GM13976 (cell line): ENCODE measurements around the gene ATP8B1.
"Not testable (repeated sequence)": the region's sequence is repeated elsewhere in the genome, so short reads cannot be mapped to it uniquely, and the experiment has no call there.

Source experiments
- DNase-seq: peaks from one replicate; pipeline ENCODE4 v3.0.0; 2012; ENCODE audit warnings: low spot score
- CTCF ChIP-seq: IDR thresholded peaks from 2 replicates; pipeline ENCODE4 v1.5.1; 2012; ENCODE audit warnings: borderline replicate concordance, mild to moderate bottlenecking; ENCODE audit not compliant: insufficient read depth; ENCODE audit errors: extremely low read depth, missing control alignments, control extremely low read depth
- in situ Hi-C: fragments of 300-500 bp; cut with MboI; formaldehyde crosslinking; loops from one replicate; pipeline ENCODE4 v1.12.0; 2022; ENCODE audit warnings: low sequenced_read_pairs, mixed read lengths, inconsistent platforms; ENCODE audit not compliant: unreplicated experiment

ATP8B1 gene

DNA sequence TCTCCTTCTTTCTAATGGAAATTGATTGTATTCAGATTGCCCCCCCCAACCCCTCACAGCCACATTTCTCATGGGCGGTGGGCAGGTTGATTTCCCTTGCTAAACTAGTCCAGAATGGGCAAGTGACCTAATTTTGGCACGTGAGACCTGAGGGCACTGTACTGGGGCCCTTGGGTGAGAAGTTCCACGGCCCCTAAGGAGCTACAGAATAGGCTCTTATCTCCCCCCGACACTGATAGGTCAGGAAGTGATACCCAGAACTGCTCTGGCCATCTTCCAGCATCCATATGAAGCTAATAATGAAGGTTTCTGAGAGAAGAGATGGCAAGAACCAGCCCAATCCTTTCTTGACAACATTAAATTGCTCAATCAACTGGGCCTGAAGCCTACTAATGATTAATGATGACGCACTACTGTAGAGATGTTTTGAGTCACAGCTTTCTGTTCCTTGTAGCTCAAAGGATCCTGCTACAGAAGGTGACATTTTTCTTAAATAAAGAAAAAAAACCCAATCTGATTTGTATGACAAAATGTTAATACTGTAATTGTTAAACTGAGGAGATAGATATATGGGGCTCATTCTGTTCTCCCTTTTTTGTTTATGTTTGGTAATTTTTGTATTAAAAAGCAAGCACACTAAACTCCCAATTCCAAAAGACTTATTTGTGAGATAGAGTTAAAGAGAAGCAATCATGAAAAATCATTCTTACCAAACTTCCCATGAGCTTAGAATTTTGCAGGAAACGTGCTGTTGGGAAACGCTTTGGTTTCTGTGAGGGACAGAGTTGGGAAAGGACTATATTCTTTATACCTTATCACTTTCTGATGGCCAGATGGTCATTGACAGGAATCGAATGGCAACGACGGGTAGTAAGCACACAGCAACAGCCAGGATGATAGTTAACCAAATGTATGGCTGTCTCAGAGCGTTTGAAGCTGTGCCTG lies 153.3 kb downstream of the ATP8B1 start:
- in situ Hi-C loops: loop anchor here (25.0 kb wide), 2 partner anchors 212 to 462 kb away; no protein-coding TSS in a partner anchor
- no peak for TF ChIP-seq CTCF
- DNase-seq: peak; percentile 39

DNA sequence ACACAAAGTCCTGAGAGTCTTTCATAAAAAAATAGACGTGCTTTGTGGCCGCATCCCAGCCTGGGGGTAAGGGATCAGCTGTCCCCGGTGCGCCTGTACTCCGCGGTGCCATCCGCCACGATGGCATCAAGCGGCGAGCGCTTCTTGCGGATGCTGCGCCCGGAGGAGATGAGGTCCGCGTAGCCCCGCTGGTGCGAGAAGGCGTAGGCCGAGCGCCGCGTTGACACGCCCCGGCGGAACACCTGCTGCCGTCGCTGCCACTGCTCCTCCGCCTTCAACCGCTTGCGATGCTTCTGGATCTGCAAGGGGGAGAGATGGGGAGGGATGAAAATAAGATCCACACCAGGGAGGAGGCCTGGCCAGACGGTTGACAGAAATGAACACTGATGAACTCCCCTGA lies 154.7 kb downstream of the ATP8B1 start:
- TF ChIP-seq CTCF: no peak
- in situ Hi-C loops: loop anchor here (25.0 kb wide), 2 partner anchors 214 to 464 kb away; no protein-coding TSS in a partner anchor
- no peak for DNase-seq

DNA sequence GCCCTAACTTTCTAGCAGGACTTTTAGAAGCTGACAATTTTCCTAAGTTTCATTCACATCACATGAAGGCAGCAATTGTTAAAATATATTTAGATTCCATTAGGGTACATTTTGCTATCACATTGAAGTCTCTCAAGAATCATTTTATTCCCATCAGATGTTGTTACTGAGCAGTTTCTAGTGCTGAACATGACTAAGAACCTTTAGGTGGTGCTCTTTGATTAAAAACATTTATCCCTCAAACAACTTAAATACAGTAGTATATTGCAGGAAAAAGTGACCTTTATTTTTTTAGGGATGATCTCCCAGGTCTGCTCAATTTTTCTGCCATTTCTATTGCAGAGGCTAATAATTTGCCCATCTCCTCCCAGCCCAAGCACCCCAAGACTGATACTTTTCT lies 158.6 kb downstream of the ATP8B1 start:
- no peak for TF ChIP-seq CTCF
- in situ Hi-C loops: loop anchor here (25.0 kb wide), 2 partner anchors 218 to 468 kb away; no protein-coding TSS in a partner anchor
- DNase-seq: no peak

GRCh38 chr18:57643726-57644125 lies 159.4 kb downstream of the ATP8B1 start:
- not testable (repeated sequence) for DNase-seq
- in situ Hi-C loops: loop anchor here (25.0 kb wide), 2 partner anchors 219 to 469 kb away; no protein-coding TSS in a partner anchor

GRCh38 chr18:57642462-57642861 lies 160.7 kb downstream of the ATP8B1 start:
- DNase-seq: not testable (repeated sequence)
- in situ Hi-C loops: loop anchor here (25.0 kb wide), 2 partner anchors 220 to 470 kb away; no protein-coding TSS in a partner anchor

DNA sequence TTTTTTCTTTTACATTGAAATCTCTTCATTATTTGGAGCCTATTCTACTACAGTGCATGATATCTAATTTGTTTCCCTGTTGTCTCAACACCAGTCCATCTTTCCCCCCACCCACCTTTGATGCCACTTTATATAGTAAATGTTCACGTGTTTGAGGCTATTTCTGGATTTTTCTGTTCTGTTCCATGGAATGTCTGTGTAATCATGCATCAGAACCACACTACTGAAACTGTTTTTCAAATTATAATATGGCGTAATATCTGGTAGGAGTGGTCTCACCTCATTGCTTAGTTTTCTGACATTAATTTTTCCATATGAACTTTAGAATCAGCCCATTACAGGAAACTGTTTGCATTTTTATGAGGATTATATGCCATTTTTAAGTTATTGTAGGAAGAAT lies 162.4 kb downstream of the ATP8B1 start:
- DNase-seq: no peak
- in situ Hi-C loops: loop anchor here (25.0 kb wide), 2 partner anchors 222 to 472 kb away; no protein-coding TSS in a partner anchor
- TF ChIP-seq CTCF: no peak

GRCh38 chr18:57640236-57640635 lies 162.9 kb downstream of the ATP8B1 start:
- in situ Hi-C loops: loop anchor here (25.0 kb wide), 2 partner anchors 222 to 472 kb away; no protein-coding TSS in a partner anchor
- no peak for TF ChIP-seq CTCF
- DNase-seq: no peak
